GM12874 (cell line): ENCODE measurements around the gene BHLHE23.

Experiments
- TF ChIP-seq, protein P1 (sequence below): IDR thresholded peaks from 2 replicates; pipeline ENCODE4 v1.5.1; 2011; ENCODE audit warnings: low read depth, mild to moderate bottlenecking, control low read depth, low read length, moderate library complexity; ENCODE audit not compliant: insufficient read depth

BHLHE23 gene

GRCh38 chr20:63051911-63052310, 45.1 kb upstream of the BHLHE23 start:
- TF ChIP-seq, protein P1, sequence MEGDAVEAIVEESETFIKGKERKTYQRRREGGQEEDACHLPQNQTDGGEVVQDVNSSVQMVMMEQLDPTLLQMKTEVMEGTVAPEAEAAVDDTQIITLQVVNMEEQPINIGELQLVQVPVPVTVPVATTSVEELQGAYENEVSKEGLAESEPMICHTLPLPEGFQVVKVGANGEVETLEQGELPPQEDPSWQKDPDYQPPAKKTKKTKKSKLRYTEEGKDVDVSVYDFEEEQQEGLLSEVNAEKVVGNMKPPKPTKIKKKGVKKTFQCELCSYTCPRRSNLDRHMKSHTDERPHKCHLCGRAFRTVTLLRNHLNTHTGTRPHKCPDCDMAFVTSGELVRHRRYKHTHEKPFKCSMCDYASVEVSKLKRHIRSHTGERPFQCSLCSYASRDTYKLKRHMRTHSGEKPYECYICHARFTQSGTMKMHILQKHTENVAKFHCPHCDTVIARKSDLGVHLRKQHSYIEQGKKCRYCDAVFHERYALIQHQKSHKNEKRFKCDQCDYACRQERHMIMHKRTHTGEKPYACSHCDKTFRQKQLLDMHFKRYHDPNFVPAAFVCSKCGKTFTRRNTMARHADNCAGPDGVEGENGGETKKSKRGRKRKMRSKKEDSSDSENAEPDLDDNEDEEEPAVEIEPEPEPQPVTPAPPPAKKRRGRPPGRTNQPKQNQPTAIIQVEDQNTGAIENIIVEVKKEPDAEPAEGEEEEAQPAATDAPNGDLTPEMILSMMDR: no peak

DNA sequence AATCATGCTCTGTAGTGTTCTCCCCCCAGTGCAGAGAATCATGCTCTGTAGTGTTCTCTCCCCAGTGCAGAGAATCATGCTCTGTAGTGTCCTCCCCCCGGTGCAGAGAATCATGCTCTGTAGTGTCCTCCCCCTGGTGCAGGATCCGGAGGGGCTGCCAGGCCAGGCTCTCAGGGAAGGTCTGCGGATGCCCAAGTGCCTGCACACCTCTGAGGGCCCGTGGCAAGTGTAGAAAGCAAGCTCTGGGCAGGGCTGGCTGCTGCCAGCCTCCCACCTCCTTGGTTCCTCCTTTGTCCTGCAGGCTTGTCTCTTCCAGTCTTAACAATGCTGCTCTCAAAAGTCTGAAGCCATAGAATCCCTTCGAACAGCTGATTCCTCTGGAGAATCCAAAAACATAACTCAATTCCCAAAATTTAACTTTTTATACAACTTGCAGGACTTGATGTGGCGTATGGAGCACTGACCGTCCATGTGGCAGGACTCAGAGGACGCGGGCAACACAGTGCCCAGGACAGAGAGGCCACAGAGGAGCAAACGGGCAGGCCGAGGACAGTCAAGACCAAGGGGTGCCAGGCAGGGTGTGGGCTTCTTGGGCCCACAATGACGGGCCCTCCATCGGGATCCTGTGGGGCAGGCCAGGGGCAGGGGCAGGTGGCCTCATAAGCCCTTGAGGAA, 44.6 kb upstream of the BHLHE23 start:
- TF ChIP-seq, protein P1: no peak

GRCh38 chr20:63050406-63050805, 43.6 kb upstream of the BHLHE23 start:
- TF ChIP-seq, protein P1: no peak

- TF ChIP-seq, protein P1: no peak
These were observed 42.9 kb upstream of the BHLHE23 start for GRCh38 chr20:63049561-63050221.

DNA sequence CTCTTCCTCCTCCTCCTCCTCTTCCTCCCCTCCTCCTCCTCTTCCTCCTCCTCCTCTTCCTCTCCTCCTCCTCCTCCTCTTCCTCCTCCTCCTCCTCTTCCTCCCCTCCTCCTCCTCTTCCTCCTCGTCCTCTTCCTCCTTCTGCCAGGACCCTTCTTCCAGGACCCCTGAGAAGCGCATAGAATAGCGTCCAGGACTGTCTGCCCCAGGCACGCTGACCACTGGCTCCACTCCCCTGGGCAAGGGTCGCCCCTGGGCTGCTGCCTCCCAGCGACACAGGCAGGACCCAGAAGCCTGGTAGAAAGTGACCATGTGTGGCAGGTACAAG, 42.4 kb upstream of the BHLHE23 start:
- TF ChIP-seq, protein P1: no peak

- TF ChIP-seq, protein P1: no peak
These were observed 41.9 kb upstream of the BHLHE23 start for GRCh38 chr20:63048516-63049190.

DNA sequence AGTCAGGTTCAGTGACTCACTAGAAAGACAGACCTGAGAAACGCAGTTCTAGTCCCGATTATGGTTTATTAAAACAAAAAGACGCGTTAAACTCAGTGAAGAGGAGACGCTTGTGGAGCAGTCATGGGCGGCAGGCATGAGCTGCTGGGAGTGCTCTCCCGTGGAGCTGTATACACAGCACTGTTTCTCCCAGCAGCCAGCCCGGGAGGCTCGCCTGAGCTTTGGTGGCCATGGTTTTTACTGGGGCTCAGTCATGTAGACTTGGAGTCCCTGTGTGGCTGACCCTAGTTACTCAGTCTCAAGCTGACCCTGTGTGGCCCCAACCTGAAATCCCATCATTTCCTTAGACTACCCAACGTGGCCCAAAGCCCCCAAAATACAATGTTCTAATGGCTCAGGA, 41.2 kb upstream of the BHLHE23 start:
- TF ChIP-seq, protein P1: no peak
